ENCODE results near the gene SGPP2.
A peak's percentile ranks its signal among the peaks of the same experiment; 100 is the strongest.
"Not testable (repeated sequence)": the region's sequence is repeated elsewhere in the genome, so short reads cannot be mapped to it uniquely, and the experiment has no call there.

SGPP2 gene, protein sequence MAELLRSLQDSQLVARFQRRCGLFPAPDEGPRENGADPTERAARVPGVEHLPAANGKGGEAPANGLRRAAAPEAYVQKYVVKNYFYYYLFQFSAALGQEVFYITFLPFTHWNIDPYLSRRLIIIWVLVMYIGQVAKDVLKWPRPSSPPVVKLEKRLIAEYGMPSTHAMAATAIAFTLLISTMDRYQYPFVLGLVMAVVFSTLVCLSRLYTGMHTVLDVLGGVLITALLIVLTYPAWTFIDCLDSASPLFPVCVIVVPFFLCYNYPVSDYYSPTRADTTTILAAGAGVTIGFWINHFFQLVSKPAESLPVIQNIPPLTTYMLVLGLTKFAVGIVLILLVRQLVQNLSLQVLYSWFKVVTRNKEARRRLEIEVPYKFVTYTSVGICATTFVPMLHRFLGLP

DNA sequence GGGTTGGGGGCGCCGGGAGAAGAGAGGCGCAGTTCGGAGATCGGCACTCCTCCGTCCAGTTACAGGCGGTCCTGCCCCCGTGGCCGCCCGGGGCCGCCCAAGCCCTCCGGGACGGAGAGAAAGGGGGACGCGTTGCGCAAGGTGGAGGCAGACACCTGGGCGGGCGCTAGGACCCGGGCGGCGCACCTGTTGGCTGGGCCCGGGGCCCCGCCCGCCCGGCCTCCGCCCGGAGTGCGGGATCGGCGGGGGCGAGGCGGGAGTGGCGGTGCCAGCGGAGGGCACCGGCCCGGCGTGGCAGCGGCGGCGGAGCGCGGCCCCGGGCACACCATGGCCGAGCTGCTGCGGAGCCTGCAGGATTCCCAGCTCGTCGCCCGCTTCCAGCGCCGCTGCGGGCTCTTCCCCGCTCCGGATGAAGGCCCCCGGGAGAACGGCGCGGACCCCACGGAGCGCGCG is at the start of gene SGPP2:
TSS of gene SGPP2 (plus strand) at position 268 of the 453 bp plus-strand sequence. CDS start at position 328, 60 bp downstream.
- DNase-seq (ENCODE audit: low spot score): peak; percentile 39

DNA sequence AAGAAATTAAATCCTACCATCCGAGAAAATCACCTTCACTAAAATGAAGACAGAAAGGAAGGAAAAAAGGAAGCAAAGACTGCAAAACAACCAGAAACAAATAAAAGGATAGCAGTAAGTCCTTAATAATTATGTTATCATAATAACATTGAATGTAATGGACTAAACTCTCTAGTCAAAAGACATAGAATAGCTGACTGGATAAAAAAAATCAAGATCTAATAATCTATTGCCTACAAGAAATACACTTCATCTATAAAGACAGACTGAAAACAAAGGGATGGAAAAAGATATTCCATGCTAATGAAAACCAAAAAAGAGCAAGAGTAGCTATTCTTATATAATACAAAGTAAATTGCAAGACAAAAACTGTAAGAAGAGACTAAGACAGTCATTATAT is 48.5 kb upstream of the SGPP2 start:
- DNase-seq (ENCODE audit: low spot score): no peak

DNA sequence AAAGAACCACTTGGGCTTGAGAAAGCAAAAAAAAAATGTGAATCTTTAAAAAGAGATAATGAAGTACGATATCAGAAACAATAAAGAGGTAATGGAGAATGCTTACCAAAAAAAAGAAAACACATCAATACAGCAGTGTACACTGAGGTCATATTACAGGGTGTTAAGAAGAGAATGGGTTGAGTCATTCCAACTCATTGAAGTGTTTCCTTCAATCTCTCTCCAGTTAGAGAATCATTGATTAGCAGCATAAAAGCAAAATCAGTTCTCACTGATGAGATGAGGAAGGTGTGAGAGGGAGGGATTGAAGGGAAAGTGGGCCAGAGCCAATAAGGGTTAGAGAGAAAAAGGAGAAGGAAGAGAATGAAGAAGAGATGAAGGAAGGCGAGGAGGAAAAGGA is 43.9 kb upstream of the SGPP2 start:
- DNase-seq (ENCODE audit: low spot score): no peak

DNA sequence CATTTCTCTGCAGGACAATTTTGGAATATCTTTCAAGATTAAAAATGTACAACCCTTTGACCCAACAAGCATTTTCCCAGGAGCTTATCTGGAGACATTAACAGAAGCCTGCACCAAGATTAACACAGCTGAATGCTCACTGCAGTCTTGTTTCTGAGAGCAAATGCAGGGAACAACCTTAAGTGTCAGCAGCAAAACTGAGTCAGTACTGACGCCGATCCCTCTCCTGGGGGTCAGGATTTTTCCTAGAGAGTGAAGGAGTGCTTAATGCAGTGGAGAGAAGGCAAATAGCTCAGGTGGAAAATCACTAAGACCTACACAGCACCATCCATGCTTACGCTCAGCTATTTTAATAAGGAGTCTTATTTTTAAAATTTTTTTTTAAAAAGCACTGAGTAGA is 42.8 kb upstream of the SGPP2 start:
- DNase-seq (ENCODE audit: low spot score): no peak

DNA sequence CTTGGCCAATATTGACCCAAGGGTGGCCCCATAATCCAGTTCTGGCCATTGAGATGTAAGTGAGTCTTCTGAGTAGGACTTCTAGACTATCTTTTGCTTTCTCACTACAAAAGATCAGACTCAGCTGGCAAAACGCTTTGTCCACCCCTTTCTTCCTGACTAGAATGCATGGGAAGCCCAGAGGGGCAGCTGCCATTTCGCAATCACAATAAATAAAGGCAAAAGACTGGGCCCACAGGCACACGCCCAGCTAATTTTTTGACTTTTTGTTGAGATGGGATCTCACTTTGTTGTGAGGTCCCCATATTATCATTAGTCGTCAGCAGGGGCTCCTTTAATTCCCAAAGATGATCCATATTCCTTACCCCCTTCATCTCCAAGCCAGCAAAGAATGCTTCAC is 41.1 kb upstream of the SGPP2 start:
- DNase-seq (ENCODE audit: low spot score): no peak

DNA sequence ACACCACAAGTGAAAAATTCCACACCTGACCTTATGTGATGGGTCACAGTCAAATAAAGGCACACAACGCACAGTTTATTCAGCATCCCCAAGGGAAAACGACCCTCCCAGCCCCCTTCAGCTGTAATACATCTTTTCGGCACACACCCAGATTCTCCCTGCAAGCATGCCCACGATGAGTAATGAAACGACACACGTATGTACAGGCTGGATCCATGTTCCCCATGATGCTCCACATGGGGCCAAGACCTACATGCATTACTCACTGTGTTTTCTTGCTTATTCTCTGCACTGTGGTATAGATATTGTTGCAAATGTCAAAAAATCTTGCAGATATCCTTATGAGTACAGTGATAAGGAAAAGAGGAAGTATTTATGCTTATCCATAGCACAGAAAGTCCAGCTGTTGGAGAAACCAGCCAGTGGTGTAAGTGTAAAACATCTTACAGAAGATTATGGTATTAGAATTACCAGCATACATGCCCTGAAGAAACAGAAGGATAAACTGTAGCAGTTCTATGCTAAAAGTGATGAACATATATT is 32.5 kb upstream of the SGPP2 start:
- no peak for DNase-seq (ENCODE audit: low spot score)

DNA sequence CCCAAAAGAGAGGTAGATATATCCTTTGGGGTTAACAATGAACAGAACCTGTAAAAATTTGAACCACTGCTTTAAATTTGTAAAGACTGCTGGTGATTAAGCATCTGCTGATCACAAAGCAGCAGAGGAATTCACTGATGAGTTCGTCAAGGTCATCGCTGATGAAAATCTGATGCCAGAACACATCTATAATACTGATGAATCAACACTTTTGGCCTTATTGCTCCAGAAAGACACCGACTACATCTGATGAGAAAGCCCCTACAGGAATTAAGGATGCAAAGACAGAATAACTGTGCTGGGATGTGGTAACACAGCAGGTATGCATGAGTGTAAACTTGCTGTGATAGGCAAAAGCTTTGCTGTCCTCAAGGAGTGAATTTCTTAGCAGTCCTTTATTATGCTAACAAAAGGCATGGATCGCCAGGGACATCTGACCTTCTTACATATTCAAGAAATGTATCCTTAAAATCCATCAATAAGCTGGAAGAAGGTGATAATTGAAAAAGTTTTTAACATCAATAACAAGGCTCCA is 30.5 kb upstream of the SGPP2 start:
- DNase-seq (ENCODE audit: low spot score): no peak

DNA sequence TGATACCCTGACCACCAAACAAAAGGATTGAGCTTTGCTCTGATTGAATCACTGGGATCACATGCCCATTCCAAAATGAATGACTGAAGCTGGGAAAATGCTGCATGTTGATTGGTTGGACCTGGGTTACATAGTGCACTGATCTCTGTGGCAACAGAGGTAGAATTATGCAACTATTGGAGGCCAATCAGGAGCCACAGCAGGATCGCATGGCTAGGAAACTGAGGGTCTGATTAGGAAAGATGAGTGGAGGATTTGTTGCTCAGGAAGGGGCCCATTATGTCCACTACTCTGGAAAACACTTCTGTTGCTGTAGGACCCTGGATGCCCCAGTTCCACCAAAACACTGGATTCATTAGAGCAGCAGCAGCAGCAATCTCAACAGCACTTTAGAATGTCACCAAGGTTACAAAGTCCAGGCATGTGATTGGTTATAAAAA is 25.9 kb upstream of the SGPP2 start:
- no peak for DNase-seq (ENCODE audit: low spot score)

DNA sequence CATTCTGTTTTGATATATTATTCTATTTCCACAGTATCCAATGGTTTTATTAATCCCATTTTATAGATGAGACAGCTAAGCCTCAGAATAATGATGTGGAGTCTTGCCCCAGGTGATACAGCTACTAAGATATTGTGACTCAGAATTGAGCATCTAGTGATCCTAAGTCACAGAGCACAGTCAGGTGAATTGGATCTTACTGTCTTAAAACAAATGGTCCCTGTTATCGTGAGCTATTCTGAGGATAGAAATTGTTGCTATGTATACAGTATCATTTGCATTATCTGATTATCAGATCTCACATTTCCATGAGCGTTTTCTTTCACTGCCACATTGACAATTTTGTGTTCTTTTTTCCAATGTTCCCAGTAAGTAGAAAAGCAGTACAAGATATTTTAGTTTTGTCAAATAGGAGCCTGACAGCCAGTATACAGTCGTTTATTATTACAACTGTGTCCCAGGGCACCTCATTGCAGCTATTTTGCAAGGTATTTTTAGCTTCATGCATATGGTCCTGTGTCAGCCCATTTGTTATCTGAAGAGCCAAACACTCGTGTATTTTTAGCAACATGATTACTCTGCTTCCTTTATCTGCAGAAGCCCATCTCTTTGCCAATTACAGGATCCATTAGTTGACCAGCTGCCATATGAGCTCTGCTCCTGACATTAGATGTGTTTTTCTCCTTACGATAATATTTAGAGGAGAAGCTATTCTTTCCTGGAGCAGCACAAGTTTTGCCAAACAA is 25.1 kb upstream of the SGPP2 start:
- DNase-seq (ENCODE audit: low spot score): no peak

DNA sequence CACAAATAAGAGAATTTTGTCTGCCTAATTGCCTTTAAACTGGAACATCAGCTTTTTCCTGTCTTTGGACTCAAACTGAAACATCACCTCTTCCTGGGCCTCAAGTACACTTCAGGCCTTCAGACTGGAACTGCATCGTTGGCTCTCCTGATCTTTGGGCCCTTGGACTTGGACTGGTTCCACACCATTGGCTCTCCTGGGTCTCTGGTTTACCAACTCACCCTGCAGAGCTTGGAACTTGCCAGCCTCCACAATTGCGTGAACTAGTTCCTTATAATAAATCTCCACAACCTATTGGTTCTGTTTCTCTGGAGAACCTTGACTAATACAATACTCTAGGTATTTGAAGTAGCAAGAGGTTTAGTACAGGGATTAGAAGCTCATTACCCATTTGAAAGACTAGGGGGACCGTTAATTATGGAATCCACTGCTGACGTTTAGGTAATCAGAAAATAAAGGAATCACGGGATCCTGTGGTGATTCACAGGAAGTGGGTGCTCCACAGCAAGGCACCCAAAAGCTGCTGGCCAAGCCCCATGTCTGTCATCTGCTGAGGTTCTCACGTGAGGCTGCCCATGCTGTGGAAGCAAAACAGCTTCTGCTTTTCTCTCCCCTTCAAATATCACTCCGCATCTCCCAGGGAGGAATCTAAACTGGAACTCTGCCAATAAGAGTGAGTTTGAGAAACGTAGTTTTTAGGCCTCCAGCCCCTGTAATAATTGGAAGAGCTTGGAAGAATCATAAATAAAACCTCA is 20.0 kb upstream of the SGPP2 start:
- no peak for DNase-seq (ENCODE audit: low spot score)

DNA sequence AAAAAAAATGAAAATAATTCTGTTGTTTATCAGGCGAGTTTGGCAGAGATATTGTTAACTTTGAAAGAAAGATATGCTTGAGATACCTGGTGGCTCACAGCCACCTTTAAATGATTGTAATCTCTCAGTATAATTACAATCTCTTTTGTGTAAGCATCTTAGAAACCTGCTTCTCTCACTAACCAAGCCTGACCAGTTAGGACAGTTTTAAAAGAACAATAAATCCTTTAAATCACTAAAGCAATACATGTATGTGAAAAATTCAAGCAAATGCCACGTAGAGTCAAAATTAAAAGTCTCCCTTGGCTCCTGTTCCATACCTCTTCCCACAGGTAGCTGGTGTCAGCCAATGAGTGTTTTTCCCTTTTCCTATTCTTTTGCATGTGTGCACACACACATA is 15.7 kb upstream of the SGPP2 start:
- DNase-seq (ENCODE audit: low spot score): no peak

DNA sequence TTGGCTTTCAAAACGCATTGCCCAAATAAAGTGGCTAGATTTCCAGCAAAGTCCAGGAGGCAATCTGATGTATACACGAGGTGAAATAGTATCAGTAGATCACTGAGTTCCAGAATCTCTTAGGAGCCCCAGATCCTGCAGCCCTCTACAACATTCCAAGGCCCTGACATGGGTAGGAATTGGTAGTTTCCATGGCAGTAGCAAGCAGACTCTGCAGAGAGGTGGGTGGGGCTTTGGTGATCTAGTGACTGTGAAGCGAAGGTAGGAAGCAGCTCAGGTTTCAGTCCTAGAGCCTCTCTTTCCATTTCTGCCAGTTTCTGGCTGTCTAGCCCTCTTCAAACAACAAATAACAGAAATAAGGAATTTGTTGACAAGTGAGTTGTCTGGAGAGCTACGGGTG is 13.8 kb upstream of the SGPP2 start:
- no peak for DNase-seq (ENCODE audit: low spot score)

DNA sequence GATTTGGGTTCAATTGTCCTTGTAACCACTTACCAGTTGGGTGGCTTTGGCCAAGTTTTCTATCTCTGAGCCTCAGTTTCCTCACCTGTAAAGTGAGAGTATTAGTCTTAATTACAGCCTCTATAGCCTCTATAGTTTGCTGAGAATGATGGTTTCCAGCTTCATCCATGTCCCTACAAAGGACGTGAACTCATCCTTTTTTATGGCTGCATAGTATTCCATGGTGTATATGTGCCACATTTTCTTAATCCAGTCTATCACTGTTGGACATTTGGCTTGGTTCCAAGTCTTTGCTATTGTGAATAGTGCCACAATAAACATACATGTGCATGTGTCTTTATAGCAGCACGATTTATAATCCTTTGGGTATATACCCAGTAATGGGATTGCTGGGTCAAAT is 12.0 kb upstream of the SGPP2 start:
- not testable (repeated sequence) for DNase-seq (ENCODE audit: low spot score)

DNA sequence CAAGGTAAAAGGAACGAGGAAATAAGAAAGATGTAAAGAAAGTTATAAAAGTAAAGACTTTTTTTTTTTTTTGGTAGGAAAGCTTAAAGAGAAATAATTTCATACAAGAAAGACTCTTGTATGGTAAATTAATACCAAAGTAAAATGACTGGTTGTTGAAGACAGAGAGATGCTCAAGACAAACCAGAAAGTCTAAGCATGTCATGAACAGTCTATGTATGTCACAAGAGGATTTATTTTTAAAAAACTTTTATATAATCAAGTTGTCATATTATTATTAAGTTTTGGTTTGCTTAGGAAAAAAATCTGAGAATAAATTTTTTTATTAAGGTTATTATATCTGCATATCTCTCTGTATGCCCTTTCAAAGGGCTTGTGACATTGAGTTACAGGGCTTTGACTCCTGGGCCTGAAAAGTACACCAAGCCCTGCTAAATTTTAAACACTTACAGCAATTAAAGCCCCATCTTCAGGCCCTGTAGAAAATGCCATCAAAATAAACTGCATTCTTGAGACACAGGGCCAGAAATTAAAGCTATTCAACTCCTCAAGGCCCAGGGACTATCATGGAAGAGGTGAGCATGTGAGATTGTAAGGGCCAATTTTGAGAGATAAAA is 10.9 kb upstream of the SGPP2 start:
- no peak for DNase-seq (ENCODE audit: low spot score)

DNA sequence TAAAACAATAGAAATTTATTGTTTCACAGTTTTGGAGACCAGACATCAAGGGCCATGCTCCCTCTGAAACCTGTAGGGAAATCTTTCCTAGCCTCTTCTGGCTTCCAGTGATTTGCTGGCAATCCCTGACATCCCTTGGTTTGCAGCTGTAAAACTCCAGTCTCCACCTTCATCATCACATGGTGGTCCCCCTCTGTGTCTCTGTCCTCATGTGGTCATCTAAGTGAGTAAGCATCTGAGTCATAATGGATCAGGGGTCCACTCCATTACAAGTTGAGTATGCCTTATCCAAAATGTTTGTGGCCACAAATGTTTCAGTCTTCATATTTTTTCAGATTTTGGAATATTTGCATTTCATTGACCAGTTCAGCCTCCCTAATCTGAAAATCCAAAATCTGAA is 5.6 kb upstream of the SGPP2 start:
- DNase-seq (ENCODE audit: low spot score): no peak

DNA sequence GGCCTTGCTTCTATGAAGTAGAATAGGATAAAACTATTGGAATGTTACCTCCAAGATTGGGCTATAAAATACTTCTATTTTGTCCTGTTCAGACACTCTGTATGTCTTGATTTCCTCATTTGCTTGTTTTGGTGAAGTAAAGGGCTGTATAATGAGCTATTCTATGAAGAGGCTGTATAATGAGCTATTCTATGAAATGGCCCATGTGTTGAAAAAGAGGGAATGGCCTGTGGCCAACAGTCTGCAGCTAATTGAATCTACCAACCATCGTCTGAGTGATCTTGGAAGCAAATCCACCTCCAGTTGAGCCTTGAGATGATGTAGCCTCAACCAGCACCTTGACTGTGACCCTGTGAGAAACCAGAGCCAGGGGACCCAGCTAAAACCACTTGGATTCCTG is 3.8 kb upstream of the SGPP2 start:
- DNase-seq (ENCODE audit: low spot score): no peak

DNA sequence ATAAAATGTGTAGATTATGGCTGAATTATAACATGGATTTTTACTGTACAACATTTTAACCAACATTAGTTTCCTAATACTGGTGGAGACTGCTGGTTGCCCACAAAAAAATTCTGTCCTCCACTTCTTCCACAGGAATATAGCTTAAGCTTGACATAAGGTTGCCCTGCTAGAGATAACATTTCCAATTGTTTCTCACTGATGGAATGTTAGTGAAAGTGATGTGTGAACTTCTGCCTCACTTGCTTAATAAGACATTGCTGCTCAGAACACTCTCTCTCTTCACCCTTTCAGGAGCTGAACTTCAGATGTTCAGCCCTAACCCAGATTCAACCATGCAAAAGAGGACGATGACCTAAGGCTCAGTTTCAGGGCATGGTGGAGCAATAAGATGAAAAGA is 2.7 kb upstream of the SGPP2 start:
- DNase-seq (ENCODE audit: low spot score): no peak

DNA sequence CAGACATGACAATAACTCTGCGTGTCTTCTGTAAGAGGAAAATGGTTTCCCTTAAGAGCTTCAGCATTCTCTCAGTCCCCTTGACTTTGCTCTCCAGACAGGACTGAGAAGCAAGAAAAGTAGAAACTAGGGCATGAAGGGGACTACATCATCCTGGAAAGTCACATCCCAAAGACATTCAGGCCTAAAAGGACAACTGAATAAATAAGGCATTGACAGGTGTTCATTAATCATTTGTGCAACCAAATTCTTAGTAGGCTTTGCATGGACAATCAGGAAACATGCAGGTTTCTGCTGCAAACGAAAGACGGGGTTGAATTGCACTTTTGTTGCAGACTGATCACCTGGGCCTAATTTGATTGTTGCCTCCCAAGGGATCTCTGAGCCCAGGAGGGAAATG is 1.2 kb upstream of the SGPP2 start:
- DNase-seq (ENCODE audit: low spot score): no peak

DNA sequence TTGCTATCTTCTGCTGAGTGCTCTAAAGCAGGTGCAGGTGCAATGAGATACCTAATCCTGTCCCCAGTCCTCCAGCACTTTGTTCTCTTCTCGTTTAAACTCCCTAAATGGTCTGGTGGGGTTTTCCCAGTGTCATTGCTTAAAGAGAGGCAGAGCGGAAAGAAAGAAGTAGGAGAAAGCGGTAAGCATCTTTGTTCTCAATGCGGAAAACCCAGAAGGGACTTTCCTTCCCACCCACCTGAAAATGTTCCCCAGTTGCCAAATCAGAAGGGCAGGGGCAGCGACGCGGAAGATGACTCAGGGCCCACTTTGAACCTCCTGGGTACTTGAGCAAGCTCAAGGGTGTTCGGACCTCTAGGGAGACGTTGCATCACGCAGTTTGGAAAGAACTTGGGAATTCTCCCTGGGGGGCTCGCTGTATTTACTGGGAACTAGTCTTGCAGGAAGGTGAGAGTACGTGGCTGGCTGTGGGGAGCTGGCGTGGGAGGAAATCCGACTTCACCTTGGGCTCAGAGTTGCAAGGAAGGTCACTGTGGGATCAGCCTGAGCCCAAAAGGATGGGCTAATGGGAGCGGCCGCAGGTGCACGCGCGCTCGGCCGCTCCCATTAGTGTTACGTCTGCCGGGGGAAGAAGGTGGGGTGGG is 589 bp upstream of the SGPP2 start:
- DNase-seq (ENCODE audit: low spot score): peak; percentile 9

DNA sequence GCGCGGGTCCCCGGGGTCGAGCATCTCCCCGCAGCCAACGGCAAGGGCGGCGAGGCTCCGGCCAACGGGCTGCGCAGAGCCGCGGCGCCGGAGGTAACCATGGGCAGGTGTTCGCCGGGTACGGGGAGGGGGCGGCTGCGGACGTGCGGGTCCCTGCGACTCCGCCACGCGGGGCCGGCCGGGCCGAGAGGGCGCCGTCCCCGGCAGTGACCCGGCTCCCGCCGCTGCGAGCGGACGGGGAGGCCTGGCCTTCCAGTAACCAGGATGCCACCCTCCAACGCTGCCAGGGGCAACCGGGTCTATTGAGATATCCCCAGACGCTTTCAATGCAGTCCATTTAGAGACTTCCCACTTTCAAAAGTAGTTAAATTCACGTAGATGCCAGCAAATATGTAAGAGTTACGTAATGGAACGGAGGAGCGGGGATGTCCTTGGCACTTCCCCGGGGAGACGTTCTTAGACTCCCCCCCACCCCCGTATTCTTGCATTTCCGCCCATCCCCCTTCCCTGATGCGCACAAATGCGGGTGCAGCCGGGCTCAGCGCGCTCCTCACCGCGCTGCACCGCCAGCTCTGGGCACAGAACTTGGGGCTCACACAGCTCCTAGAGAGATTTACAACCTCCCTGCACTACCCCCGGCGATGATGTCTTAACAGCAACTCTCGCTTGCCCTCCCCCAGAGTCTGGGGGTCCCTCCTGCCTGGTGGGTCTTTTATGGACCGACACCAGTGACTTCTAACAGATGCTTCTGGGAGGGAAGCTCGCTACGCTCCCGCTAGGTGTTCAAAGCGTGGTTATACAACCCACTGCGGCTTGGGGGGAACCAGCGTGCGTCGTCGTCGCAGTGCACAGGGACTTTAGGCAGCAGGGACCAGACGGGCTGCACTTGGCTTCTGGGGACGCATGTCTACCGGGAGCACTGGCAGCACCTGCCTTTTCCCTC is 657 bp downstream of the SGPP2 start:
- peak; percentile 52 for DNase-seq (ENCODE audit: low spot score)
